ENCODE measurements around the gene STOML1. TPM values are rescaled to one million over a fixed set of nuclear protein-coding genes. Genes with fewer than 3 reads are reported as not detected.
"Not testable (repeated sequence)": the region's sequence is repeated elsewhere in the genome, so short reads cannot be mapped to it uniquely, and the experiment has no call there.

Gene STOML1
- total and polyA plus RNA-seq, 3 experiments from 2014 or later = 8.6 to 13.3 (median 13.2) TPM

- H3K27me3 Mint-ChIP-seq; H3K36me3 ChIP-seq (ENCODE audit: insufficient read depth, low read length); H3K36me3 Mint-ChIP-seq; POLR2A ChIA-PET; H3K4me3 ChIP-seq (ENCODE audit: low read length); H3K9me3 Mint-ChIP-seq; H3K9me3 ChIP-seq (ENCODE audit: low read length); H3K4me3 Mint-ChIP-seq; H3K27ac ChIP-seq (ENCODE audit: low read depth, low read length); DNase-seq; H3K27me3 ChIP-seq (ENCODE audit: insufficient read depth, low read length, poor library complexity, severe bottlenecking): not testable (repeated sequence)
- Mint-ChIP-seq H3K4me1 (peaks cover 16 to 39% (median 18%) of the 10 kb centered on the region in 3 donors), H3K27ac (peak overlapping the region in 1 of 8 donors; percentile 52)
- CTCF ChIA-PET = interaction anchor here (1.2 to 2.1 kb wide), 2 partner anchors 11 to 21 kb away, joined by 4 to 7 read pairs; no protein-coding TSS in a partner anchor
- H3K4me1 ChIP-seq (ENCODE audit: insufficient read depth, low read length) = peaks cover 20% of the 10 kb centered on the region
These were observed 53.6 kb downstream of the STOML1 start for GRCh38 chr15:73938516-73938915.

GRCh38 chr15:73937726-73938125 is 54.4 kb downstream of the STOML1 start:
- CTCF ChIA-PET = interaction anchor here (2.1 kb wide), 2 partner anchors 10 to 13 kb away, joined by 5 to 8 read pairs; no protein-coding TSS in a partner anchor

GRCh38 chr15:73937296-73937695 is 54.8 kb downstream of the STOML1 start:
- H3K4me1 Mint-ChIP-seq = peaks cover 11 to 29% (median 13%) of the 10 kb centered on the region in 3 donors
- H3K4me3 Mint-ChIP-seq = no peak overlapping the region
- no peaks in the 10 kb centered on the region for H3K27me3 Mint-ChIP-seq
- no peaks in the 10 kb centered on the region for H3K36me3 Mint-ChIP-seq
- Histone ChIP-seq H3K4me3 (ENCODE audit: low read length) (no peak overlapping the region), H3K27ac (ENCODE audit: low read depth, low read length) (no peak overlapping the region), H3K27me3 (ENCODE audit: insufficient read depth, low read length, poor library complexity, severe bottlenecking) (no peaks in the 10 kb centered on the region), H3K4me1 (ENCODE audit: insufficient read depth, low read length) (peaks cover 11% of the 10 kb centered on the region), H3K9me3 (ENCODE audit: low read length) (no peaks in the 10 kb centered on the region), H3K36me3 (ENCODE audit: insufficient read depth, low read length) (no peaks in the 10 kb centered on the region)
- no peaks in the 10 kb centered on the region for H3K9me3 Mint-ChIP-seq
- no peak for DNase-seq
- CTCF ChIA-PET = interaction anchor here (2.1 kb wide), 2 partner anchors 10 to 14 kb away, joined by 5 to 8 read pairs; no protein-coding TSS in a partner anchor
- POLR2A ChIA-PET = no interaction called here
- H3K27ac Mint-ChIP-seq = no peak overlapping the region

More at GRCh38 chr15:73937726-73938125, 54.4 kb downstream of the STOML1 start:
- Histone ChIP-seq H3K27ac (ENCODE audit: low read depth, low read length) (no peak overlapping the region), H3K4me3 (ENCODE audit: low read length) (no peak overlapping the region), H3K9me3 (ENCODE audit: low read length) (no peaks in the 10 kb centered on the region), H3K4me1 (ENCODE audit: insufficient read depth, low read length) (peaks cover 15% of the 10 kb centered on the region), H3K36me3 (ENCODE audit: insufficient read depth, low read length) (no peaks in the 10 kb centered on the region), H3K27me3 (ENCODE audit: insufficient read depth, low read length, poor library complexity, severe bottlenecking) (no peaks in the 10 kb centered on the region)
- DNase-seq = no peak
- Mint-ChIP-seq H3K9me3 (no peaks in the 10 kb centered on the region), H3K36me3 (no peaks in the 10 kb centered on the region), H3K27ac (no peak overlapping the region), H3K4me1 (peaks cover 15 to 34% (median 17%) of the 10 kb centered on the region in 3 donors), H3K4me3 (no peak overlapping the region), H3K27me3 (no peaks in the 10 kb centered on the region)
- POLR2A ChIA-PET = no interaction called here

- Histone ChIP-seq H3K27ac (ENCODE audit: low read depth, low read length) (no peak overlapping the region), H3K9me3 (ENCODE audit: low read length) (no peaks in the 10 kb centered on the region), H3K4me1 (ENCODE audit: insufficient read depth, low read length) (peaks cover 5% of the 10 kb centered on the region), H3K4me3 (ENCODE audit: low read length) (no peak overlapping the region), H3K27me3 (ENCODE audit: insufficient read depth, low read length, poor library complexity, severe bottlenecking) (no peaks in the 10 kb centered on the region), H3K36me3 (ENCODE audit: insufficient read depth, low read length) (no peaks in the 10 kb centered on the region)
- Mint-ChIP-seq H3K9me3 (no peaks in the 10 kb centered on the region), H3K36me3 (no peaks in the 10 kb centered on the region), H3K4me3 (no peak overlapping the region), H3K27me3 (no peaks in the 10 kb centered on the region), H3K4me1 (peaks cover 5 to 24% (median 7%) of the 10 kb centered on the region in 3 donors), H3K27ac (peak overlapping the region in 1 of 8 donors; percentile 79)
- ChIA-PET CTCF (interaction anchor here (2.1 kb wide), 2 partner anchors 9 to 14 kb away, joined by 5 to 8 read pairs; no protein-coding TSS in a partner anchor), POLR2A (no interaction called here)
- DNase-seq = no peak
These were observed 55.4 kb downstream of the STOML1 start for GRCh38 chr15:73936588-73937290.

GRCh38 chr15:73936181-73936580 is 55.9 kb downstream of the STOML1 start:
- no peaks in the 10 kb centered on the region for H3K27me3 Mint-ChIP-seq
- ChIA-PET POLR2A (no interaction called here), CTCF (interaction anchor here (2.1 kb wide), 2 partner anchors 8 to 15 kb away, joined by 5 to 8 read pairs; no protein-coding TSS in a partner anchor)
- no peak overlapping the region for H3K4me3 Mint-ChIP-seq
- Histone ChIP-seq H3K4me3 (ENCODE audit: low read length) (no peak overlapping the region), H3K27me3 (ENCODE audit: insufficient read depth, low read length, poor library complexity, severe bottlenecking) (no peaks in the 10 kb centered on the region), H3K27ac (ENCODE audit: low read depth, low read length) (no peak overlapping the region), H3K9me3 (ENCODE audit: low read length) (no peaks in the 10 kb centered on the region), H3K4me1 (ENCODE audit: insufficient read depth, low read length) (no peaks in the 10 kb centered on the region), H3K36me3 (ENCODE audit: insufficient read depth, low read length) (no peaks in the 10 kb centered on the region)
- no peak for DNase-seq
- no peak overlapping the region for H3K27ac Mint-ChIP-seq
- H3K36me3 Mint-ChIP-seq = no peaks in the 10 kb centered on the region
- H3K9me3 Mint-ChIP-seq = no peaks in the 10 kb centered on the region
- peaks cover 0 to 23% (median 3%) of the 10 kb centered on the region in 3 donors for H3K4me1 Mint-ChIP-seq

- Histone ChIP-seq H3K27me3 (ENCODE audit: insufficient read depth, low read length, poor library complexity, severe bottlenecking) (no peaks in the 10 kb centered on the region), H3K36me3 (ENCODE audit: insufficient read depth, low read length) (no peaks in the 10 kb centered on the region), H3K27ac (ENCODE audit: low read depth, low read length) (no peak overlapping the region), H3K4me1 (ENCODE audit: insufficient read depth, low read length) (no peaks in the 10 kb centered on the region), H3K9me3 (ENCODE audit: low read length) (no peaks in the 10 kb centered on the region), H3K4me3 (ENCODE audit: low read length) (no peak overlapping the region)
- ChIA-PET CTCF (interaction anchor here (2.1 to 2.2 kb wide), 2 partner anchors 8 to 16 kb away, joined by 8 to 9 read pairs; no protein-coding TSS in a partner anchor), POLR2A (no interaction called here)
- H3K9me3 Mint-ChIP-seq = no peaks in the 10 kb centered on the region
- H3K27me3 Mint-ChIP-seq = no peaks in the 10 kb centered on the region
- H3K36me3 Mint-ChIP-seq = no peaks in the 10 kb centered on the region
- no peak overlapping the region for H3K4me3 Mint-ChIP-seq
- peaks cover 0 to 21% (median 3%) of the 10 kb centered on the region in 3 donors for H3K4me1 Mint-ChIP-seq
- peak overlapping the region in 1 of 8 donors; percentile 5 for H3K27ac Mint-ChIP-seq
- DNase-seq = no peak
These were observed 56.5 kb downstream of the STOML1 start for GRCh38 chr15:73935547-73935946.

- H3K4me3 Mint-ChIP-seq = no peak overlapping the region
- no peaks in the 10 kb centered on the region for H3K36me3 Mint-ChIP-seq
- Histone ChIP-seq H3K9me3 (ENCODE audit: low read length) (no peaks in the 10 kb centered on the region), H3K36me3 (ENCODE audit: insufficient read depth, low read length) (no peaks in the 10 kb centered on the region), H3K4me1 (ENCODE audit: insufficient read depth, low read length) (no peaks in the 10 kb centered on the region), H3K27ac (ENCODE audit: low read depth, low read length) (no peak overlapping the region), H3K27me3 (ENCODE audit: insufficient read depth, low read length, poor library complexity, severe bottlenecking) (no peaks in the 10 kb centered on the region), H3K4me3 (ENCODE audit: low read length) (no peak overlapping the region)
- no peaks in the 10 kb centered on the region for H3K27me3 Mint-ChIP-seq
- peak overlapping the region in 1 of 8 donors; percentile 10 for H3K27ac Mint-ChIP-seq
- H3K9me3 Mint-ChIP-seq = no peaks in the 10 kb centered on the region
- ChIA-PET POLR2A (no interaction called here), CTCF (interaction anchor here (2.2 kb wide), 1 partner anchor 17 kb away, joined by 9 read pairs; no protein-coding TSS in a partner anchor)
- DNase-seq = no peak
- H3K4me1 Mint-ChIP-seq = peaks cover 0 to 15% (median under 1%) of the 10 kb centered on the region in 3 donors
These were observed 57.8 kb downstream of the STOML1 start for GRCh38 chr15:73934281-73934680.

GRCh38 chr15:73932381-73933191 is 59.5 kb downstream of the STOML1 start:
- Mint-ChIP-seq H3K27ac (peak overlapping the region in 2 of 8 donors; percentile 29 to 37), H3K4me3 (no peak overlapping the region), H3K27me3 (no peaks in the 10 kb centered on the region), H3K4me1 (peaks cover 6 to 27% (median 13%) of the 10 kb centered on the region in 3 donors), H3K9me3 (no peaks in the 10 kb centered on the region), H3K36me3 (no peaks in the 10 kb centered on the region)
- Histone ChIP-seq H3K4me1 (ENCODE audit: insufficient read depth, low read length) (peaks cover 6% of the 10 kb centered on the region), H3K9me3 (ENCODE audit: low read length) (no peaks in the 10 kb centered on the region), H3K36me3 (ENCODE audit: insufficient read depth, low read length) (no peaks in the 10 kb centered on the region), H3K4me3 (ENCODE audit: low read length) (no peak overlapping the region), H3K27me3 (ENCODE audit: insufficient read depth, low read length, poor library complexity, severe bottlenecking) (no peaks in the 10 kb centered on the region), H3K27ac (ENCODE audit: low read depth, low read length) (no peak overlapping the region)
- ChIA-PET POLR2A (no interaction called here), CTCF (interaction anchor here (0.7 to 0.9 kb wide), 2 partner anchors 19 to 26 kb away, joined by 3 to 4 read pairs; no protein-coding TSS in a partner anchor)
- no peak for DNase-seq
